Caco-2 (cell line): ENCODE data around the gene ANKRD44. TPM values are rescaled to one million over a fixed set of nuclear protein-coding genes. Genes with fewer than 3 reads are reported as not detected.

Experiments
- BruUV-seq: library from RNA; stranded (reverse); fragments of 400-500 nt; replicated peaks from 2 replicates; lab custom pipeline; 2021; lab: Mats Ljungman, UMichigan
- CTCF ChIA-PET: fragments of 300-600 bp; sonication (Branson Sonifier 250); formaldehyde crosslinking; loops from one replicate; lab custom pipeline; 2022; ENCODE audit warnings: antibody characterized with exemption; lab: Charles Lee
- POLR2A ChIA-PET: fragments of 300-600 bp; sonication (Branson Sonifier 250); formaldehyde crosslinking; loops from one replicate; lab custom pipeline; 2022; ENCODE audit warnings: antibody characterized with exemption; lab: Charles Lee
- DNase-seq, 2 experiments: peaks; one replicate each; pipeline versions ENCODE4 v3.0.0 to v3.0.0-alpha.2; 2020 to 2022
- H3K27me3 ChIP-seq: replicated peaks from 2 replicates; pipeline ENCODE4 v1.6.0; 2011; ENCODE audit warnings: low read length; ENCODE audit not compliant: control insufficient read depth, insufficient read depth
- H3K36me3 ChIP-seq: 2 replicates; pipeline ENCODE4 v1.5.1; 2011; ENCODE audit warnings: low read length; ENCODE audit not compliant: control insufficient read depth, insufficient read depth
- H3K4me1 ChIP-seq: fragments of 250-450 bp; sonication (Bioruptor Pico); 2 replicates; pipeline ENCODE4 v1.5.1; 2020; ENCODE audit warnings: mild to moderate bottlenecking
- H3K4me3 ChIP-seq: 2 replicates; pipeline ENCODE4 v1.5.1; 2011; ENCODE audit warnings: low read depth, mild to moderate bottlenecking, control low read depth, low read length
- H3K9me3 ChIP-seq: fragments of 250-450 bp; sonication (Bioruptor Pico); 2 replicates; pipeline ENCODE4 v1.5.1; 2020; ENCODE audit warnings: mild to moderate bottlenecking, moderate library complexity
- H3K27ac Mint-ChIP-seq: one replicate; pipeline ENCODE4 v1.8.0; 2022; ENCODE audit warnings: mixed read lengths; ENCODE audit not compliant: unreplicated experiment
- H3K27me3 Mint-ChIP-seq: one replicate; pipeline ENCODE4 v1.8.0; 2022; ENCODE audit warnings: mixed read lengths; ENCODE audit not compliant: insufficient read depth, unreplicated experiment
- H3K36me3 Mint-ChIP-seq: one replicate; pipeline ENCODE4 v1.8.0; 2022; ENCODE audit warnings: mild to moderate bottlenecking, mixed read lengths; ENCODE audit not compliant: insufficient read depth, unreplicated experiment
- H3K4me1 Mint-ChIP-seq: one replicate; pipeline ENCODE4 v1.8.0; 2022; ENCODE audit warnings: low read depth, mixed read lengths; ENCODE audit not compliant: unreplicated experiment
- H3K4me3 Mint-ChIP-seq: one replicate; pipeline ENCODE4 v1.8.0; 2022; ENCODE audit warnings: mild to moderate bottlenecking, moderate library complexity, mixed read lengths; ENCODE audit not compliant: unreplicated experiment
- H3K9me3 Mint-ChIP-seq: one replicate; pipeline ENCODE4 v1.8.0; 2022; ENCODE audit warnings: mixed read lengths; ENCODE audit not compliant: unreplicated experiment
- intact Hi-C: fragments of 100-400 bp; cut with micrococcal nuclease; formaldehyde crosslinking; loops from one replicate; pipeline ENCODE4 v1.10.0; 2022; ENCODE audit not compliant: unreplicated experiment
- total RNA-seq: library from RNA; stranded (reverse); gene quantifications from 2 replicates; pipeline ENCODE4 v1.2.3, GENCODE V29; 2022
- TF ChIP-seq, protein P1 (sequence below), 2 experiments: fragments of 200-600 bp in 1 of 2; IDR thresholded peaks; 1 replicate in 1 of 2; 2 replicates in 1 of 2; pipeline versions ENCODE4 v1.5.1 to v1.8.0; 2011 to 2022; ENCODE audit warnings: antibody characterized with exemption in 1 of 2, control low read depth in 1 of 2, inconsistent platforms in 1 of 2, low read depth in 1 of 2, low read length in 1 of 2, mild to moderate bottlenecking in 1 of 2, moderate library complexity in 1 of 2; ENCODE audit not compliant: insufficient read depth in 1 of 2, severe bottlenecking in 1 of 2, unreplicated experiment in 1 of 2

Gene ANKRD44
- total RNA-seq, 1 experiment from 2014 or later = 1.0 TPM

DNA sequence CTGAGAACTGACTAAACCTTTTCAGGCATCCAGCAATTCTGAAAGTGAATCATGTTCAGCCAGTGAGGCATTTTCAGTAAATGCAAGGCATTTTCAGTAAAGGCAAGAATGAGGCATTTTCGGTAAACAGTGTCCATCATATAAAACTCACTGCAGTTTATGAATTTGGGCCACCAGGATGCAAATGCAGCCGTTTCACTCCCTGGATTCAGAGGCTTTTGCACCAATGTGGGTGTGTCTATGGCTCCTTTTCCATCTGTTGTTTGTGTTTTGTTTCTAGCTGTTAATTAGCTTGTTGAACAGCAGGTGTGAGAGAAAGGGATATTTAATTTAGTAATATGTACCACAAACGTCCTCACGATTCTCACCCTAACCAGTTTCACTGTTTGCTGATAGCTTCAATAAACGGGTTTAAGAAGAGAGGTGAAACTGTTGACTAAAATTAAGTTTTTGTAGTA is 267.8 kb downstream of the ANKRD44 start:
- Mint-ChIP-seq H3K4me1 (no peaks in the 10 kb centered on the region), H3K36me3 (no peaks in the 10 kb centered on the region), H3K27me3 (peaks cover 9% of the 10 kb centered on the region), H3K9me3 (no peaks in the 10 kb centered on the region), H3K27ac (no peak overlapping the region), H3K4me3 (no peak overlapping the region)
- POLR2A ChIA-PET = no interaction called here
- TF ChIP-seq, protein P1, sequence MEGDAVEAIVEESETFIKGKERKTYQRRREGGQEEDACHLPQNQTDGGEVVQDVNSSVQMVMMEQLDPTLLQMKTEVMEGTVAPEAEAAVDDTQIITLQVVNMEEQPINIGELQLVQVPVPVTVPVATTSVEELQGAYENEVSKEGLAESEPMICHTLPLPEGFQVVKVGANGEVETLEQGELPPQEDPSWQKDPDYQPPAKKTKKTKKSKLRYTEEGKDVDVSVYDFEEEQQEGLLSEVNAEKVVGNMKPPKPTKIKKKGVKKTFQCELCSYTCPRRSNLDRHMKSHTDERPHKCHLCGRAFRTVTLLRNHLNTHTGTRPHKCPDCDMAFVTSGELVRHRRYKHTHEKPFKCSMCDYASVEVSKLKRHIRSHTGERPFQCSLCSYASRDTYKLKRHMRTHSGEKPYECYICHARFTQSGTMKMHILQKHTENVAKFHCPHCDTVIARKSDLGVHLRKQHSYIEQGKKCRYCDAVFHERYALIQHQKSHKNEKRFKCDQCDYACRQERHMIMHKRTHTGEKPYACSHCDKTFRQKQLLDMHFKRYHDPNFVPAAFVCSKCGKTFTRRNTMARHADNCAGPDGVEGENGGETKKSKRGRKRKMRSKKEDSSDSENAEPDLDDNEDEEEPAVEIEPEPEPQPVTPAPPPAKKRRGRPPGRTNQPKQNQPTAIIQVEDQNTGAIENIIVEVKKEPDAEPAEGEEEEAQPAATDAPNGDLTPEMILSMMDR (IDR thresholded peaks at IDR 0.05; ENCODE audit: insufficient read depth in 1 of 2, low read depth in 1 of 2, low read length in 1 of 2, severe bottlenecking in 1 of 2, unreplicated experiment in 1 of 2) = no peak
- H3K9me3 ChIP-seq = no peaks in the 10 kb centered on the region
- CTCF ChIA-PET = no interaction called here
- intact Hi-C loops = no loop called here
- H3K4me3 ChIP-seq = no peak overlapping the region
- H3K36me3 ChIP-seq = no peaks in the 10 kb centered on the region
- no peak for DNase-seq
- H3K27me3 ChIP-seq = no peaks in the 10 kb centered on the region
- no TSS peak for BruUV-seq
- H3K4me1 ChIP-seq = no peaks in the 10 kb centered on the region

DNA sequence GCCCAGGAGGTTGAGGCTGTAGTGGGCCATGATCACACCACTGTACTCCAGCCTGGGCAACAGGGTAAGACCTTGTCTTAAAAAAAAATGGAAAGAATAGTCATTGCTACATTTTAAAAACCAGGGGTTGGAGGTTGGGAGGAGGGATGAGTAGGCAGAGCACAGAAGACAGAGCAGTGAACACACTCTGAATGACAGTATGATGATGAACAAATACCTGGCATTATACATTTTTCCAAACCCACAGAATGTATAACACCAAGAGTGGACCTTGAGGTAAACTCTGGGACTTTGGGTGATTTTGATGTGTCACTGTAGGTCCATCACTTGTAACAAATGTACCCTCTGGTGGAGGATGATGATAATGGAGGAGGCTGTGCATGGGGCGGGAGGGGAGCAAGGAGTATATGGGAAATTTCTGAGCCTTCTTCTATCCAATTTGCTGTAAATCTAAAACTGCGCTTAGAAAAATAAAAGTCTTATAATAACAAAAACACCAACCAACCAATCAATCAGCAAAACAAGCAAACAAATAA is 272.6 kb downstream of the ANKRD44 start:
- Mint-ChIP-seq H3K4me3 (no peak overlapping the region), H3K27me3 (no peaks in the 10 kb centered on the region), H3K36me3 (no peaks in the 10 kb centered on the region), H3K4me1 (no peaks in the 10 kb centered on the region), H3K9me3 (peaks cover 2% of the 10 kb centered on the region), H3K27ac (no peak overlapping the region)
- ChIA-PET CTCF (no interaction called here), POLR2A (no interaction called here)
- no TSS peak for BruUV-seq
- intact Hi-C loops = loop anchor here (1.0 kb wide), 1 partner anchor 188 kb away; no protein-coding TSS in a partner anchor
- Histone ChIP-seq H3K27me3 (no peaks in the 10 kb centered on the region), H3K4me3 (no peak overlapping the region), H3K36me3 (no peaks in the 10 kb centered on the region), H3K4me1 (no peaks in the 10 kb centered on the region), H3K9me3 (no peaks in the 10 kb centered on the region)
- TF ChIP-seq, protein P1 (IDR thresholded peaks at IDR 0.05; ENCODE audit: insufficient read depth in 1 of 2, low read depth in 1 of 2, low read length in 1 of 2, severe bottlenecking in 1 of 2, unreplicated experiment in 1 of 2) = no peak
- no peak for DNase-seq

DNA sequence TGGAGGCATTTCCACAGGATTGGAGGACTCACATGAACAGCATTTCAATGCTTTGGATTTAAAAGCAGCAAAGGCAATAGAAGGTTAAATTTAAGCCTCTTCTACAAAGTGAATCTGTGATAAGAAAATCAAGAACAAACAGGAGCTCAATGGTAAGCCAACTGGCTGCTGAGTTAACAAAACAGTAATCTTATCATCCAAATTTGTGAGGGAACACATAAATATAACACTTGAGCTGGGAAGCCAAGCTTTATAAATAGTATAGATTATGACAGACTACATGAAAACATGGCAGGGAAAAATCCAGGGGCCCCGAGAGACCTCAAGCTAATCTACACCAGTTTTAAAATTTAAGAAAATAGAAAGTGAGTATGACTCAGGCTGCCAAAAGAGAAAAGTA is 275.6 kb downstream of the ANKRD44 start:
- H3K4me1 Mint-ChIP-seq = no peaks in the 10 kb centered on the region

More for the DNA sequence above, 275.6 kb downstream of the ANKRD44 start:
- DNase-seq = no peak
- POLR2A ChIA-PET = no interaction called here
- Histone ChIP-seq H3K27me3 (no peaks in the 10 kb centered on the region), H3K36me3 (no peaks in the 10 kb centered on the region), H3K4me1 (no peaks in the 10 kb centered on the region), H3K9me3 (no peaks in the 10 kb centered on the region), H3K4me3 (no peak overlapping the region)
- Mint-ChIP-seq H3K36me3 (no peaks in the 10 kb centered on the region), H3K27me3 (peaks cover 3% of the 10 kb centered on the region), H3K9me3 (peaks cover 10% of the 10 kb centered on the region), H3K27ac (no peak overlapping the region), H3K4me3 (no peak overlapping the region)
- no TSS peak for BruUV-seq
- intact Hi-C loops = no loop called here
- CTCF ChIA-PET = no interaction called here
- TF ChIP-seq, protein P1 (IDR thresholded peaks at IDR 0.05; ENCODE audit: insufficient read depth in 1 of 2, low read depth in 1 of 2, low read length in 1 of 2, severe bottlenecking in 1 of 2, unreplicated experiment in 1 of 2) = no peak
